ENCODE results near the gene SPOCD1.

DNA sequence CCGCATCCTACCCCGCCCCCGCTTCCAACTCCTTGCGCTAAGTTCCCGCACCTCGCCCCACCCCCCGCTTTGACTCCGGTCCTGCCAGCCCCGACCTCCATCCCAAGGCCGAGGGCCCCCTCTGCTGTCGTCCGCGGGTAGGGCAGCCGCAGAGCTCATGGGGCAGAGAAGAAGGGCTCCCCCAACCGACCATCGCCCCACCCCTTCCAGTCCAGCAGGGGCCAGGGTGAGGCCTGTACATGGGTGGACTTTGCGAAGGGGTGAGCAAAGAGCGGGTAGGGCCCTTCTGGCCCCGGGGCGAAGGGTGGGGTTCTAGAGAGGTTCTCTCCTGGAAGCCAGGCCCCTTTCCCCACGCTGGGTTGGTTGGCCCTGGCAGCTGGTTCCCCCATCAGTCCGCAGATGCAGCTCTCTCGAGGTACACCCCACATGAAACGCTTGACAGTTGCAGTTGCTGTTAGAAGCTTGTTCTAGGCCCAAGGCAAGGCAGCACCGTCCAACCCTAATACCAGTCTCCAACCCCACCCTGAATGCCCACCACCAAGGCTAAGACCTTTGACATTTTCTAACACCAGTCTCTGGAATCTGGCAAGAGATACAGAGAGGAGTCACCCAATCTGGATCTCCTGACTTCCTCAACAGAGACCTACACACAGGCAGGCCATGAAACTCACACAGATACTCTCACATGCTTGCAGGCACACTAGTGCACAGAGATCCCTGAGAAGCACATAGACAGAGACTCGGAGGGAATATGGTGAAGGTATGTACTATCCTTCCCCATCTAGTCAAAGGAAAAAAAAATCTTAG is 26.4 kb downstream of the SPOCD1 start:
- TF ChIP-seq GATA2 (IDR thresholded peaks at IDR 0.05; ENCODE audit: low read depth, low read length) (no peak), GATA3 (IDR thresholded peaks at IDR 0.05; ENCODE audit: low read depth, low read length) (no peak)

Measured in SH-SY5Y (cell line).